HG02885 (cell line): ENCODE data around the gene LIPE.
A peak's percentile ranks its signal among the peaks of the same experiment; 100 is the strongest.

Source experiments
- ATAC-seq: cut with Tn5 transposase; IDR thresholded peaks from one replicate; pipeline ENCODE4 v1.9.1; 2021; ENCODE audit warnings: mild to moderate bottlenecking; ENCODE audit not compliant: unreplicated experiment, poor library complexity

The LIPE gene

DNA sequence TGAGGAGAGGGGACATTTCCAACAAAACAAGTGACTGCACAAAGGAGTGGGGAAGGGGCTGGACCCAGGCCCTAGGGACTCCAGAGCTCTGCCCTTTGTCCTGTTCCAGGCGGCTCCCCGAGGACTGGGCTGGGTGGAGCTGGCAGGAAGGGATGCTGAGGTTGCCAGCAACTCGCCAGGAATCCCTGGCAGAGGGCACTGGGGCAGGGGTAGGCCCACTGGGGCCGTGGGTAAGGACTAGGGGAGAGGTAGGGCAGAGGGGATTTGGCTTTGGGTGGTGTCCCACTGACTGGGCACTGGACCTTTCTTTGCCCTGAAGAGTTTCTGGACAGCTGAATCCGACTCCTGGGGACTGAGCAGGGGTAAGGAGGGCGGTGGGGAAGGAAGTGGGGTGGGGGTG, 7.9 kb downstream of the LIPE start:
- no peak for ATAC-seq

DNA sequence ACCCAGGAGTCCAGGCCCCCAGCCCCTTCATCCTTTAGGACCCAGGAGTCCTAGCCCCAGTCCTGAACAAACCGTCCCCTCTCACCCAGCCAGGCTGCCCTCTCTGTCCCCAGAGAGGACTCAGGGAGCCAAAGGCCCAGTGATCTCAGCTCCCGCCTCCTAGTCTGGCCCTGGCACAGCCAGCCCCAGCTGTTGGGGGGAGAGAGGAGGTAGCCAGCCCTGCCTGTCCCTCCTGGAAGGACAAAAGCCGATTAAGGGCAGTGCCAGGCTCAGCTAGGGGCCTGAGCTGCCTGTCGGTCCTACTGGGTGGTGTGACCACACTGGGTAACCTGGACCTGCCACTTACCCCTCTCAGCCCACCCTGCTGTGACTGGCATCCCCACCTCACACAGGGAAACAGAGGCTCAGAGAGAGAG, 14.5 kb downstream of the LIPE start:
- no peak for ATAC-seq

- ATAC-seq = no peak
These were observed 15.0 kb downstream of the LIPE start for GRCh38 chr19:42412227-42412626.

- ATAC-seq = no peak
These were observed 15.5 kb downstream of the LIPE start for GRCh38 chr19:42411581-42412178.

GRCh38 chr19:42410371-42410770, 16.8 kb downstream of the LIPE start:
- ATAC-seq = no peak

- no peak for ATAC-seq
These were observed 17.7 kb downstream of the LIPE start for GRCh38 chr19:42409477-42409876.

GRCh38 chr19:42407816-42408175, 19.4 kb downstream of the LIPE start:
- ATAC-seq = no peak

DNA sequence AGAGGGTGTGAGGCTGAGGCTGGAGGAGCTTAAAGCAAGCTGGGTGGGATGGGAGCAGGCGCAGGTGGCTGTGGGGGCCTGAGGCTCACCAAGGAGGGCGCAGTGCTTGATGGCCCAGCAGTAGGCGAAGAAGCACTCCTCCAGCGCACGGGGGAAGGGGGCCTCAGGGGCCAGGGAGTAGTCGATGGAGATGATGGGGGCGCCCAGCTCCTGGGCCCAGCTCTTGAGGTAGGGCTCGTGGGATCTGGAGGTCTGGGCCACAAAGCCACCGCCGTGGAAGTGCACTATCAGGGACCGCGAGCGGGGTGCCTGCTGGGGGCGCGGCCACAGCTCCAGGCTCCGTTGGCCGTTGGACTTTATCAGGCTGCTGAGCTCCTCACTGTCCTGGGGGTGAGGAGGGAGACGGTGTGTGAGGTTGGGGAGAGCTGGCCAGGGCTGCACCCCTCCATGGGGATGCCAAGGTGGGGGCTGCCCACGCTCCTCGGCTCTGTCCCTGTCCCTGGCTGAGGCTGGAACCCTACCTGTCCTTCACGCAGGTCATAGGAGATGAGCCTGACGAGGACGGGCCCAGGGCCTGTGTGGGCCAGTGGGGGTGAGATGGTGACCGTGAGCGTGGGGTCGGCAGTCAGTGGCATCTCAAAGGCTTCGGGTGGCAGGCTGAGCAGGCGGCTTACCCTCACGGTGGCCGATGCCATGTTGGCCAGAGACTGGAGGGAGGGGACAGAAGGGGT, 19.9 kb downstream of the LIPE start:
- ATAC-seq = no peak

DNA sequence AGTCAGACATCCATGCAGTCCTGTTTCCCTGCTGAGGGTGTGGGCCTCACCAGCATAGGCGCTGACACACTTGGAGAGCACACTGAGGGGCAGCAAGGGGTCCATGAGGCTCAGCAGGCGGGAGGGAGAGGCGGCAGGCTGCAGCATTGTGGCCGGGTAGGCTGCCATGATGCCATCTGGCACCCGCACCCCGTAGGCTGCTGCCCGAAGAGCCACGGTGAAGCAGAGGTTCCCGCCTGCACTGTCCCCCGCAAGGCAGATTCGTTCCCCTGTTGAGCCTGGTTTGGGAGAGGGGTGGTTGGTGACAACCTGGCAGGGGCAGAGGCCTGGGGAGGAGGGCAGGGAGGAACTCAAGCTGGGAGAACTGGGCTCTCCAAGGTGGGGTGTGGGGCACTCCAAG, 21.1 kb downstream of the LIPE start:
- ATAC-seq = no peak

DNA sequence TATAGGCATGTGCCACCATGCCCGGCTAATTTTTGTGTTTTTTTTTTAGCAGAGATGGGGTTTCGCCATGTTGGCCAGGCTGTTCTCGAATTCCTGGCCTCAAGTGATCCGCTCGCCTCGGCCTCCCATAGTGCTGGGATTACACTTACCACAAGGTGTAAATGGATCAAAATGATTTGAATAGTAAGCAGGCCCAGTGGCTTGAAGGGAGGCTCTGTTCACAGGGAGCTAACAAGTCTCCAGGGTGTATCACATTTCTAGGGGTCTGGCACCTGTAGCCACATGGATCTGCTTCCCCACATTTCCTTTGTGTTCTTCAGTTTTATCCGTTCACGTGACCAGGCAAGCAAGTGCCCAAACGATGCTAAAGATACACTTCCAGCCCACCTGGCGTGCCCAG, 23.6 kb downstream of the LIPE start:
- ATAC-seq = no peak

DNA sequence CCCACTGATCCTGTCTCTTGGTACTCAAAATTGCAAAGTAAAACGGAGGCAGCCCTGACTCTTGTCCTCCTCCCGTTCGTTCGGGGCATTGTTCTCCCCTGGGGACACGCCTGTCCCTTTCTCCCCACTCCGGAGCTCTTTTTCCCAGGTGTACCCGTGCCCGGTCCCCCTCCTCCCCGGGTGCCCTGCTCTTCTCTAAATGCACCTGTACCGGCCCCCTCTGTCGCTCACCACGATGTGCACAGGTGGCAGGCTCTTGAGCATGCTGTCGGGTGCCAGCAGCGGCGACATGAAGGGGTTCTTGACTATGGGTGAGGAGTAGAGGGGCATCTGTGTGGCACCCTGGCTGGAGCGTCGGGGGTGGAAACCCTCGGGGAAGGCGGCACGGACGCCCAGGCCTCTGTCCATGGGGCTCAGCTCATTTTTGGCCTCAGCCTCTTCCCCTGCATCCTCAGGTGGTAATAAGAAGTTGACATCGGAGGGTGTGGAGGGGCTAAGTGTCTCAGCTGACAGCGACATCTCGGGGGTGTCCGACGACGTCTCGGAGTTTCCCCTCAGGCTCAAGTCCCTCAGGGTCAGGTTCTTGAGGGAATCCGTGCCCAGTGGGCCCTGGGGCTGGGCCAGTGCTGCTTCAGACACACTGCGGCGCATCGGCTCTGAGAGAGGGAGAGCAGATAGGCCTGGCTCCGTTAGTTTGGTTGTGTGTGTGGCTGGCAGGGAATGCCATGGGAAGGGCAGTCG, 24.6 kb downstream of the LIPE start:
- ATAC-seq = no peak

DNA sequence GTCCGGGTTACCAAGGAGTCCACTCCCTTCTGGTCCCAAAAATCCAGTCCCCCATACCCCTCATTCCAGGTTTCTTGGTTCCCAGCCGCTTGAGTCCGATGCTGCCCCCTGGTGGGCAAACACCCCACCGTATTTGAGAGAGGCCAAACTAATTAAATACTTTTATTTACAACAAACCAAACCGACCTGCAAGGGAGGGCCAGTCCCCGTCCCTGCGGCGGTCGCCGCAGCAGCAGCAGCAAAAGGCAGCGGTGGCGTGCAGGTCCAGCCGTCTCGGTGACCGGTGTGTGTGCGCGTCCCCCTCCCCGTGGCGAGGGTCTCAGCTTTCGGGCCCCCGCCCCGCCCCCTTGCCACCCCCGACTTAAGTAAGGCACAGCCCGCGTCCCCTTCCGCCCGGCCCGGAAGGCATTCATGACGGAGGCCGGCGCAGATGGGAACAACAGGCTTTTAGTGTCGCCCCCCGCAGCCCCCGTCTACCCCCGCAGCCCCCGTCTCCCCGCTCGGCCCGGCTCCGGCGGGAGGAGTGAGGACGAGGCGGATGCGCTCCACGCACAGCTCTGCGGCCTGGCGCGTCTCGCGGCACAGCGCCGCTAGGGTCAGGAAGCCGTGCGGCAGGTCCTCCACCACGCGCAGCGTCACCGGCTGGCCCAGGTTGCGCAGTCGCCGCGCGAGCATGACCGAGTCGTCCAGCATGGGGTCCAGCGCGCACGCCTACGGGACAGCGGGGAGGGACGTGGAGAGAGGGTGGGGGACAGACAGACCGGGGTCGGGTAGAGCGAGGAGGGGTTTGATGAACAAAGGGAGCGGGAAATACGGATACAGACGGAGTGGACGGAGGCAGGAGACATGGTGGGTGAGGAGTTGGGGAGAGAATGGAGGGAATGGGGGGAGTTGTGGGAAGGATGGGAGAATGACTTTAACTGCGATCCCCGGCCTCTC, 25.6 kb downstream of the LIPE start:
- ATAC-seq = no peak

DNA sequence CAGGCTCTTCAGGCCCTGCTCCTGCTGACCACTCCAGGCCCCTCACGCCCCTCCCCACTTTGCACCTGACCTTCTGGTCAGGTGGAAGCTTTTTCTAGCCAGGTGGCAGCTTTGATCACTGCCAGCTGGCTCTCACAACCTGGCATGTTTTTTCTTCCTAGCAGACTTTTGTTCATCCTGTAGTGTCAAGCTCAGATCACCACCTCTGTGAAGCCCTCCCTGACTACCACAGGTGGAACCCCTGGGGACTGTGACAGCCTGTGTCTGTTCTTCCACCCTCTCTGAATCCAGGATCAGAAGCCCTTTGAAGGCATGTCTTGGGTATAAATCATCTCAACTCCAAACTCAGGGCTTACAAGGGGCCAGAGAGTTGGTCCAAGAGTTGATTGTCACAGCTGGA, 26.8 kb downstream of the LIPE start:
- no peak for ATAC-seq

DNA sequence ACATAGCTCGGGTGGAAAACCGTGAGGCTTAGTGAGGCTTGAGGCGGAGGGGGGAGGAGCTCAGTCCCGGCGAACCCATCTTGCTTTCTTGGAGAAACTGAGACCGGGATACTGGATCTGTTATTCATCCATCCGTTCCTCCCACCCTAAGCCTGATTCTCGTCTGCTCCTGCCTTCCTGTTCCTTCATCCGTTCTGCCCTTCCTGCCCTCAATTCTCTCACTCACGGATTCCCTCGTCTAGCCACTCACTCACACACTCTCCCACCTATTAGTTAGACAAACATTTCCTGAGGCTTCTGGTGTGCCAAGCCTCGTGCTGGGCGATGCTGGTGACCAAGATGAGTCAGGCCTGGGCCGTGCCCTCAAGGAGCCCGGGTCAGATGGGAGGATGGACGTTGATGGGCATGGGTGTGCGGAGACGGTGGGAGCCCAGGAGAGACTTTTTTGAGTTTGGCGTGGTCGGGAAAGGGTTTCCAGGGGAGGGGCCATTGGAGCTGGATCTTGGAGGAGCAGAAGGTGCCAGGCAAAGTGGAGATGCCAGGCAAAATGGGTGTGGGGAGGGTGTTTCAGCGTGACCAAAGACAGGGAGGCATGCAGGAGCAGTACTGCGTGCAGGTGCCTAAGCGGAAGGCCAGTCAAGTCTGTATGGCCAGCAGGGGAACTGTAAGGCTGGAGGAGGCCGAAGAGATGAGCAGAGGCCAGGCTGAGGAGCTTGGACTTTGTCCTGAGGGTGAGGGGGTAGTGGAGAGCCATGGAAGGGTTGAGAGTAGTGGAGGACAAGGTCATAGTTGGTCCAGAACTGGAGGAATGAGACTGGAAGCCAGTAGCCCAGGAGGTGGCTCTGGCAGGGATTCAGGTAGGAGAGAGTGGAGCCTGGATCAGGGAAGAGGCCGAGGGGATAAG, 29.7 kb downstream of the LIPE start:
- ATAC-seq = no peak

DNA sequence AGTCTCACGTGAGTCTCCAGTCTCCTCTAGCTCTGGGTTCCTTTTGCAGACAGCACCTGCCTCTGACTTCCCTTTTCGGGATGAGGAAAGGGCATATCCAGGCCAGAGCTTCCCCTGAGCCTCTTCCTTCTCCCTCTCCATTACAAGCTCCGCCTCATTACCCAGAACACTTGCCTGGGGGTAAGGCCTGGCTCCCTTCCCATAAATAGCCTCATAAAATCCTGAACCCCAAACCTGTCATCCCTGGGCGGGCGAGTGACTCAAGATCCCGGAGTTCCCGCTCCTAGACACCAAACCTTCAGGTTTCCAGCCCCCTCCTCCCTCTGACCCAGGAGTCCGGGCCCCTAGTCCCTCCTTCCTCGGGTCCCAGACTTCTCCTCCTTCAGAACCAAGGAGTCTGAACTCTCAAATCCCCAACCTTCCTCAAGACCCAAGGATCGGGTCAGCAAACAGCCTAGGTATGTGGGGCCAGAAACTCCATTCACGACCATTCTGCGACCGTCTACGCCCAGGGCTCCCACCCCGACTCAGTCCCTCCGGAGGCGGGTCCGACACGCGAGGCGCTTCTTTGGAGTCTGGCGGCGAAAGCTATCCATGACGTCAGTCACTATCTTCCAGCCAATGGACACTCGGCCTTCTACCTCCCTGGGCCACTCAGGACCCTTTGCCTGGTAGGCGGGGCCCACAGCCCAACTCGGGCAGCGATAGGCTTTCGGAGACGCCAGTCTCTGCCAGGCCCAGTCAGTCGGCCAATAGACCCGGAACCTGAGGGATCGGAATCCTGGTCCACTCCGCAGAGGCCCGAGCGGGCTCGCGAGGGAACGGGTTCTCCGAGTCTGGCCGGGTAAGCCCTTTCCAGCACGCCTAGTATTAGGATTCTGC, 30.6 kb downstream of the LIPE start:
- peak; percentile 97 for ATAC-seq

- ATAC-seq = no peak
These were observed 32.4 kb downstream of the LIPE start for GRCh38 chr19:42394751-42395150.

GRCh38 chr19:42392165-42392564, 35.0 kb downstream of the LIPE start:
- no peak for ATAC-seq

DNA sequence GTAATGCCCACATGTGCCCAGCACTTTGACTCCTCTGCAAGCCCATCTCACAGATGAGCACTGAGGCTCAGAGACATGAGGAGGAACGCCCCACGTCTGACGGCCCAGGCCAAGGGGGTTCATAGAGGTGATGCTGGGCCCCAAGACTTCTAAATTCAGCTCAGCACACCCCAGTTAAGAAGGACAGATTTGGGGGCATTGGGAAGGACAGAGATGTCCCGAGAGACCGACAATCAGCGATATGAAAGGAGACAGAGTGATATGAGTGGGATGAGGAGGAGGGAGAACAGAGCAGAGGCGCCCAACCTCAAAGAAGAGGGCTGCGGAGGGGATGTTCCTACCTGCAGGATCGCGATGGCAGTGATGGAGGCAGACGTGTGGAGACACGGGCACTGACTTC, 37.3 kb downstream of the LIPE start, which contains the start of gene CNFN:
TSS of gene CNFN (minus strand) at position 399 of the 400 bp plus-strand sequence. CDS start 1,260 bp downstream, outside the sequence.
- ATAC-seq = no peak
